ENCODE measurements around the gene NUF2. TPM values are rescaled to one million over a fixed set of nuclear protein-coding genes. Genes with fewer than 3 reads are reported as not detected.
"Not testable (repeated sequence)": the region's sequence is repeated elsewhere in the genome, so short reads cannot be mapped to it uniquely, and the experiment has no call there.

NUF2 gene
- total RNA-seq (2014; rRNA removed; shearing (Covaris generic)): 26.5 and 28.0 TPM in 2 replicates

DNA sequence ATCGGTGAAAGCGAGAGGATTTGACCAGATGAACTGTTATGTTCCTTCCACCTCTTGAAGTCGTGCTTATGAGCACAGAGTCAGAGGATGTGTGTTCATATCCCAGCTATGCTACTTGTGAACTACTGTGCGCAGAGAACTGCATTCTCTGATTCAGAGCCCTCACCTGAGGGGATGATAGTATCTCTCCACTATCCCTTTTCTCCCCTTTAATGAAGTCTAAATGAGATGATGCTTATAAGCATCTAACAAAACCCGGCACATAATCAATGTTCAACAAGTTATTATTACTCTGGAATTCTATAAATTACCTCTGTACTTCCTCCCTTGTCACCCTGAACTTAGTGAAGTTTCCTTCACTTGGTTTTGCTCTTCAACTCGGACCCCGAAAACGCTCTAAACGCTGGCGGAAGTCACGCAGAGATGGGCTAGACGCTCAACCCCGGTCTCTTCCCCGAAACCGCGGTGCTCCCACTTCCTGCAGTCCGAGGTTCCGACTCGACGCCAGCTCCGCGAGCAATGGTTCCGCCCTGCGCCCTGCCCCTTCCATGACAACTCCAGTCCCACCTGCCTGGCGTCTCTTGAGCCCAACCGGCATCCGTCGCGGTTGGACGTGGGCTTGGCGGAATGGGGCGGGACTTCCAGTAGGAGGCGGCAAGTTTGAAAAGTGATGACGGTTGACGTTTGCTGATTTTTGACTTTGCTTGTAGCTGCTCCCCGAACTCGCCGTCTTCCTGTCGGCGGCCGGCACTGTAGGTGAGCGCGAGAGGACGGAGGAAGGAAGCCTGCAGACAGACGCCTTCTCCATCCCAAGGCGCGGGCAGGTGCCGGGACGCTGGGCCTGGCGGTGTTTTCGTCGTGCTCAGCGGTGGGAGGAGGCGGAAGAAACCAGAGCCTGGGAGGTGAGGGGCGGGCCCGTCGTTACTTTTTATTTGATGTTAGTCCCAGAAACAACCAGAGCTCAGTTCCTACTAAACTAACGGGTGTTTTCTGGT, at the start of gene NUF2:
NUF2 (plus strand) TSS at position 644 of the 995 bp plus-strand sequence. CDS start 4,098 bp downstream, outside the sequence.
- in situ Hi-C loops (cut with HindIII; ENCODE audit: low sequenced_read_pairs): no loop called here
- DNase-seq (ENCODE audit: low spot score): peak; percentile 97

DNA sequence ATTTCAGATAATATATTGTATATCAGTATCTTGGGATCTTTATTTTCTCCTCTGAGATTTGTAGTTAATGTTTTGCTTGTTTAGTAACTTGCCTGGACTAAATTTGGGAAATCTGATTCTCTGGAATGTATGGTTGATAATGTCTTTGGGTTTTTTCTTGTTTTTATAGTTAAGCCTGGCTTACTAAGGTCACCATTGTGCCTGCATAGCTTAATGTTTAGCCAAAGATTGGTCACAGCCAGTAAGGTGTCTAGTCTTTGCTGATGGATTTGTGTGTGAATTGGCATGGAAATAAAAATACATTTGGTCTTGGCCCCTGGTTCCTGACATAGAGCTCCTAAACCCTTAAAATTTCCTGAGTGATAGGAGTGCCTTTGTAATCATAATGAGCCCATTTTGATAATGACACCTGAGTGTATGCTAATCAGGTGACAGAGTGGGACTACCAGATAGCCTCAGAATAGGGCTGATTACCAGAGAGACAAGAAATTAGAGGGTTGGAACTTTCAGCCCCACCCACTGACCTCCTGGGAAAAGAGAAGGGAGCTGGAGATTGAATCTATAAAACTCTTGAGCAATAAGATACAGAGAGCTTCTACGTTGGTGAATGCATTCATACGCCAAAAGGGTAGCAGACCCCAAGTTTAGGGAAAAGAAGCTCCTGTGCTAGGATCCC, 47.9 kb upstream of the NUF2 start:
- in situ Hi-C loops (cut with HindIII; ENCODE audit: low sequenced_read_pairs): no loop called here
- DNase-seq (ENCODE audit: low spot score): no peak

DNA sequence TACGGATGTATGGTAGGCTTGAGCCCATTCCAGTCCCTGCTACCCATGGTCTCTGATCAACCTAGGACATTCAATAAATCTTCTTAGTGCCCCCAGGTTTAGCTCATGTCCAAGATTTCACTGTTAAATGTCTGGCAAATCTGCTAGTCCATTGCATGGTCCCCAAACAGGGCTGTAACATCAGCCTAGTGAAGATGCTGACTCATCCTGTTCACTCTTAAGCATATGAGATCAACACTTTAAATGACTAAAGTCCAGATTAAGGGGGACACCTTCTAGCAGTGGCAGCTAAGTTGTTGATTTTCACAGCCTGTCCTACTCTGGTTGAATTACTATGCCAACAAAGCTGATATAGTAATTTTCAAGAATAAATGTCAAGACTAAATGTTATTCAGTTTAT, 46.5 kb upstream of the NUF2 start:
- in situ Hi-C loops (cut with HindIII; ENCODE audit: low sequenced_read_pairs): no loop called here
- DNase-seq (ENCODE audit: low spot score): no peak

DNA sequence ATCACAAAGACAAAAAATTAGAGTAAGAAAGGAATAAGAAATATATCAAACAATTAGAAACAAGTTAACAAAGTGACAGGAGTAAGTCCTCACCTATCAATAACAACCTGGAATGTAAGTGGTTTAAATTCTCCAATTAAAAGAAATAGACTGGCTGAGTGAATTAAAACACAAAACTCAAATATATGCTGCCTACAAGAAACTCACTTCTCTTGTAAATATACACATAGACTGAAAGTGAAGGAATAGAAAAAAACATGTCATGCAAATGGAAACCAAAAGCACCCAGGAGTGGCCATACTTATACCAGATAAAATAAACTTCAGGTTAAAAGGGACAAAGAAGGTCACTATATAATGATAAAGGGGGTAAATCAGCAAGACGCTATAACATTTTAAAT, 43.2 kb upstream of the NUF2 start:
- no peak for DNase-seq (ENCODE audit: low spot score)
- in situ Hi-C loops (cut with HindIII; ENCODE audit: low sequenced_read_pairs): no loop called here

DNA sequence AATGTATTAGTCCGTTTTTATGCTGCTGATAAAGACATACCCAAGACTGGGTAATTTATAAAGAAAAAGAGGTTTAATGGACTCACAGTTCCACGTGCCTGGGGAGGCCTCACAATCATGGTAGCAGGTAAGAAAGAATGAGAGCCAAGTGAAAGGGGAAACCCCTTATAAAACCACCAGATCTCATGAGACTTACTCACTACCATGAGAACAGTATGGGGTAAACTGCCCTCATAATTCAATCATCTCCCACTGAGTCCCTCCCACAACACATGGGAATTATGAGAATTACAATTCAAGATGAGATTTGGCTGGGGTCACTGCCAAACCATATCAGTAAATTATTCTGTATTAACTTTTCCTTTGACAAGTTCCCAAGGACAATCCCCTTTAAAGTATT, 36.9 kb upstream of the NUF2 start:
- in situ Hi-C loops (cut with HindIII; ENCODE audit: low sequenced_read_pairs); DNase-seq (ENCODE audit: low spot score): not testable (repeated sequence)

DNA sequence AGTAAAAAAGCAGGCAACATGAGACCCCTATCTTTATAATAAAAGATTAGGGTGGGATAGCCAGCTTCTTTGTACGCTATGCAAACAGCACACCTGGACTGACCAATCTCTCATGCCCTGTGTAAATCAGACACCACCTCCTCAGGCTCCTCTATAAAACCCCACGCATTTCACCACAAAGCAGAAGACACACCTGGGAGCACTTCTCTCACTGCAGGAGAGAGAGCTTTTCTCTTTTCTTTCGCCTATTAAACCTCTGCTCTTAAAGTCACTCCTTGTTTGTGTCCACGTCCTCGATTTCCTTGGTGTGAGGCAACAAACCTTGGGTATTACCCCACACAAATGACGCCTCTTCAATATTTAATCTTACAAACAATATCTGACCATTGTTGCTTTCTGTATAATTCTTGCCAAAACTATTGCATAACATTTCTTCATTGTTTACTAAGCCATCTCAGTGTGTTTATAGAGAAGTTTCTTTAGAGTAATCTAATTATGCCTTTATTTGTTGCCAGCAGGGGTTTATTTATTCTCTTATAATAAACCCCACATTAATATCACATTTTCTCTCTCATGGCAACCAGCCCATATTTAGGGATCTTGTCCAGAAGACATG, 31.6 kb upstream of the NUF2 start:
- in situ Hi-C loops (cut with HindIII; ENCODE audit: low sequenced_read_pairs): no loop called here
- no peak for DNase-seq (ENCODE audit: low spot score)

DNA sequence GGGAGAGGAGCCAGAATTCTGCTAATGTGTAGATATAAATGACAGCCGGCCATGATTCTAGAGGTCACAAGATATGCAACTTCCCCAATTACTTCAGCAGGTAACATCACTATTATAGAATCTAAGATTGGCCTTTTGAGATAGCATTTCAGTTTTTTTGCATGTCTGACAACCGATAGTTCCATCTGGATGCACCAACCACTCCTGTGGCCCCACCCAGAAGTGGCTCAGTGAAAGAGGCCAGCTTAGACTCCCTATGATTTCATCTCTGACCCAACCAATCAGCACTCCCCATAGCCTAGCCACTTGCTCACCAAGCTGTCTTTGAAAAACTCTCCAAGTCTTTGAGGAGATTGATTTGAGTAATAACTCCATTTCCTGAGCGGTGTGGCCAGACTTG, 30.3 kb upstream of the NUF2 start:
- DNase-seq (ENCODE audit: low spot score): no peak
- in situ Hi-C loops (cut with HindIII; ENCODE audit: low sequenced_read_pairs): no loop called here

DNA sequence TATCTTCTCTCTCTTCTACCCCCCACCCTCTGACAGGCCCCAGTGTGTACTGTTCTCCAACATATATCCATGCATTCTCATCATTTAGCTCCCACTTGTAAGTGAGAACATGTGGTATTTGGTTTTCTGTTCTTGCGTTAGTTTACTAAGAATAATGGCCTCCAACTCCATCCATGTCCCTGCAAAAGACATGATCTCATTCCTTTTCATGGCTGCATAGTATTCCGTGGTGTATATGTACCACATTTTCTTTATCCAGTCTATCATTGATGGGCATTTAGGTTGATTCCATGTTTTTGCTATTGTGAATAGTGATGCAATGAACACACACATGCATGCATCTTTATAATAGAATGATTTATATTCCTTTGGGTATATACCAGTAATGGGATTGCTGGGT, 29.6 kb upstream of the NUF2 start:
- DNase-seq (ENCODE audit: low spot score); in situ Hi-C loops (cut with HindIII; ENCODE audit: low sequenced_read_pairs): not testable (repeated sequence)

DNA sequence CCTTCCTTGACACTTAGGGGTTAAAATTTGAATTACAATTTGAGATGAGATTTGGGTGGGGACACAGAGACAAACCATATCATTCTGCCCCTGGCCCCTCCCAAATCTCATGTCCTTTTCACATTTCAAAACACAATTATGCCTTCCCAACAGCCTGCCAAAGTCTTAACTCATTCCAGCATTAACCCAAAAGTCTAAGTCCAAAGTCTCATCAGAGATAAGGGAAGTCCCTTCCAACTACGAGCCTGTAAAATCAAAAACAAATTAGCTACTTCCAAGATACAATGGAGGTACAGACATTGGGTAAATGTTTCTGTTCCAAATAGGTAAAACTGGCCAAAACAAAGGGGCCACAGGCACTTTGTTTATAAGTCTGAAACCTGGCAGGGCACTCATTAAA, 28.3 kb upstream of the NUF2 start:
- DNase-seq (ENCODE audit: low spot score); in situ Hi-C loops (cut with HindIII; ENCODE audit: low sequenced_read_pairs): not testable (repeated sequence)

DNA sequence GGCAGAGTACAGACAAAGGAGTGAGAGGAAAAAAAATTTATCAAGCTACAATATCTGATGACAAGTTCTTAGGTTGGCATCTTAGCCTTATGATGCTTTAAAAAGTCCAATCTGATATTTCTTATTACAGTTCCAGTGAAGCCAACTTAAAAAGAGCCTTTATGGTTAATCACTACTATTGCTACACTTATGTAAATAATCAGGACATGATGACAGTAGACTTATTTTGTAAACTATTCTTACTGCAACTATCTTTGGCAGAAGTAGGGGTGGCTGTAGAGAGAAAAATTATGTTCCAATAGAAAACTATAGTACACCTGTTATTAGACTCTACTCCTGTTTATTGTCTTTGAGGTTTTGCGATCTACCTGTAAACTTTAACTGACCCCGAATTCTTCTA, 25.8 kb upstream of the NUF2 start:
- in situ Hi-C loops (cut with HindIII; ENCODE audit: low sequenced_read_pairs): no loop called here
- no peak for DNase-seq (ENCODE audit: low spot score)

DNA sequence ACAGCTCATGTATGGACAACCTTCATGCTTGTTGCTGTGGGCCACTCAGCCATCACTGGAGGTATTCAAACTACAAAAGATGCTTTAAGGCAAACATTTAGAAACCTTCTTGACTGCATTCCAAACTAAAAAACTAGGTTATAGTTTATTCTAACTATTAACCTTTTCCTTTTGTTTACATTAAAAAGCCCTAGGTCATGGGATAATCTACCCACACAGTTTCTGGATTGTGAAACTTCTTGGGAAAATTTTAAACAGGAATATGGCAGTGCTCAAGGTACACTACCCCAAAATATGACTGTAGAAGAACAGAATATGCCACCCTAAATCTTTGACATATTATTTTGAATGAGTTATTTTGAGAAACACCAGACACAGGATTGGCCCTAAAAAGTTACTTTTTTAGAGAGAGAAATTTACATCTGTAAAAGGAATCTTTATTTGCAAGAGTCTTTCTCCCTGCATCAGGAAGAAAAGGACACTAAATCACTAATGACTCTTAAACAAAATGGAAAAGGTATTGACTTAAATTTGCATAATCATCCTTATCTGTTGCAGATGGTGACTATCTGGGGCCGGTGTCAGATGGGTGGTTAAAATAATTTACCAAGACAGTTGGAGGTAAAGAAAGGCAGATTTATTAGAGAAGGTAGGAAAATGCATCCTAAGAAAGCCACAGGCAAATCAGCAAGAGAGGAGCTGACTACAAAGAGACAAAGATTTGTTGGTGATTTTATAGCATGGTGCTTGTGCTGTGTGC, 25.1 kb upstream of the NUF2 start:
- no peak for DNase-seq (ENCODE audit: low spot score)
- in situ Hi-C loops (cut with HindIII; ENCODE audit: low sequenced_read_pairs): no loop called here

DNA sequence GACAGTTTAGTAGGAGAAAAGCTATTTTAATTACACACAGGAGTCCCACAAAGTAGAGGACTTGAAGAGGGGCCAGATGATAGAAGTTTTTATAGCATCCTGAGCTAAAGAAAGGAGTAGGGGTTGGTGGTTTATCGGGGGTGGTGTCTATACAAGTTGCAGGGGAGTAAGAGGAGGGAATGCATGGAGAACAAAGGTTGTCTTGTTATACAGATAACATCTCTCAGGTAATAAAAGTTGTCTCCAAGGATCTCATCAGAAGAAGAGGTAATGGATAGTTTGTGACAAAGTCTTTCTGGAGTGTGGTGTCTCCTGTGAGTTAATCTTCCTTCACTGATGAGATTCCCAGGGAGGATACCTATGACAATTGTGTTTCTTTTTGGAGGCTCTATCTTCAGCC, 23.4 kb upstream of the NUF2 start:
- in situ Hi-C loops (cut with HindIII; ENCODE audit: low sequenced_read_pairs): no loop called here
- no peak for DNase-seq (ENCODE audit: low spot score)

DNA sequence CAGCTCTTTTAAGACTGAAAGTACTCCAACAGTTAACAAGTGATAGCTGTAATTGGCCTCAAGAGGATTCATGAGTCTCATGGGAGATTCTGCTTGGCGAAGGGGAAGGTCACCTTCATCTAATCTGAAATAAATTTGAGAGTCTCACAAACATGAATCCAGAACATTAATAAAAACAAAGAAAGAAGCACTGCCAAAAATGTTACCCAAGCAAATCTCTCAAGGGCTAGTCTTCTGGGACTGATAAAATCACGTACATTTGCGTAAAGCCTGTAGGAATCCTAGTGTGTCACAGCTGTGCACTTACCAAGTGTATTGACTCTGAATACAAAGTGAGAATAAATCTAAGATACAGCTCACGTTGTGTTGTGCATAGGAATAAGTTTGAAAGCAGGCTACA, 21.2 kb upstream of the NUF2 start:
- in situ Hi-C loops (cut with HindIII; ENCODE audit: low sequenced_read_pairs): no loop called here
- DNase-seq (ENCODE audit: low spot score): no peak

DNA sequence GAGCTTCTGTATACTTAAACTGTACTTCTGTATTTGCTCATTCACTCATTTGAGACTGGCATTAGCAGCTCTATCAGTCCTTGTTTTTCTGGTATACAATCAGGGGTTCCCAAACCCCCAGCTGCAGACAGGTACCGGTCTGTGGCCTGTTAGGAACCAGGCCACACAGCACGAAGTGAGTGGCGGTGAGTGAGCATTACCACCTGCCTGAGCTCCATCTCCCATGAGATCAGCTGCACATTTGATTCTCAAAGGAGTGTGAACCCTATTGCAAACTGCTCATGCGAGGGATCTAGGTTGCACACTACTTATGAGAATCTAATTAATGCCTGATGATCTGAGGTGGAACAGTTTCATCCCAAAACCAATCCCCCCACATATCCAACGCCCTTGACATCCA, 18.2 kb upstream of the NUF2 start:
- in situ Hi-C loops (cut with HindIII; ENCODE audit: low sequenced_read_pairs): no loop called here
- DNase-seq (ENCODE audit: low spot score): no peak

DNA sequence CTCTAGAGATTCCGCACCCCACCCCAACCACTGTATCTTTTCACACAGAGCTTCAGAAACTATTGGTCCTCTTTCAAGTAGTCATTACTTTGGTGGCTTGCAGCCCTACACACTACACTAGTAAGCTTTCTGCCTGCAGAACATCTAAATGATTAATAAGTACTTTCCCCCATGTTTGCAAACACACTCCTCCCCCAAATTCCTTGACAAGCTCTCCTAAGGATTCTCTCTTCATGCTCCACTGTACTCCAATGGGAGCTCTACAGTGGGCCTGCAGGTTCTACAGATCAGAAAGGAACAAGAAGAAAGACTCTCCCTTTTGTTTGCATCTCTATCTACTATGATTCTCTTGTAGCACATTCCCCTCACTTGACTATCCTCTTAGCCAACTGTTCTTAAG, 16.3 kb upstream of the NUF2 start:
- in situ Hi-C loops (cut with HindIII; ENCODE audit: low sequenced_read_pairs): no loop called here

DNA sequence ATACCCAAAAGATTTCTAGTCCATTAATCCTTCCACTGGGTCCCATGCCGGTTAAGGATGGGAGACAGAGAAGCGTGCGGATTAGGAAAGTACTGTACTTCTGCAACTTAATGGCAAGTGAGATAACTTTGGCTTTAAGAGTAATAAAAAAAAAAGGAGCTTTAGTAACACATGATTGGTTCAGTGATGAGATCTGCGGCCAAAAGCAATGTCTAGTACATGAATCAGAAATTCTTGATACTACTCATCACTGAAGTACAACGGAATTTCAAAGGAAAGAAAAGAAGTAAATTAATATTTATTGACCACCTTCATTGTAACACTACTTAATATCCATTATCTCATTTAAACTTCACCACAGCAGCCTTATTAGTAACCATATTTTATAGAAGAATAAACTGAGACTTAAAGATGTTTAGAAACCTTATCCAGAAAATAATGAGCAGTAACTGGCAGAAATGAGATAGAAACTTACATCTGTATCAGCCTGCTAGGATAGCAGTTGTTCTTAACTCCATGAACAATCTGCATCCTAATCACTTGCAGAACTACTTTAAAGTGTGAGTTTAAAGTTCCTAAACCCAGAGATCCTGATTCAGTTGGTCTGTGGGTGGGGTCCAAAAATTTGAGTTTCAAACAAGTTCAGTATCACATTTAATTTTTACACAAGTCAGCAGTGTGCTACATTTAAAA, 14.1 kb upstream of the NUF2 start:
- in situ Hi-C loops (cut with HindIII; ENCODE audit: low sequenced_read_pairs): no loop called here
- no peak for DNase-seq (ENCODE audit: low spot score)

More for the DNA sequence above, 16.3 kb upstream of the NUF2 start:
- no peak for DNase-seq (ENCODE audit: low spot score)

DNA sequence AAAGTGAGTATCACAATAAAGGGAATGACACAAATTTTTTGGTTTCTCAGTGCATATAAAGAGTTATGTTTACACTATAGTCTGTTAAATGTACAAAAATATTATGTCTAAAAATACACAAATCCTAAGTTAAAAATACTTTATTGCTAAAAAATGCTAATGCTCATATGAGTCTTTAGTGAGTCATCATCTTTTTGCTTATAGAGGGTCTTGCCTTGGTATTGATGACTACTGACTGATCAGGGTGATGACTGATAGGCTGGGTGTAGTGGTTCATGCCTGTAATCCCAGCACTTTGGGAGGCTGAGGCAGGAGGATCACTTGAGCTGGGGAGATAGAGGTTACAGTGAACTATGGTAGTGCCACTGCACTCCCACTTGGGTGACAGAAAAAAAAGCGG, 12.9 kb upstream of the NUF2 start:
- in situ Hi-C loops (cut with HindIII; ENCODE audit: low sequenced_read_pairs): no loop called here
- no peak for DNase-seq (ENCODE audit: low spot score)

DNA sequence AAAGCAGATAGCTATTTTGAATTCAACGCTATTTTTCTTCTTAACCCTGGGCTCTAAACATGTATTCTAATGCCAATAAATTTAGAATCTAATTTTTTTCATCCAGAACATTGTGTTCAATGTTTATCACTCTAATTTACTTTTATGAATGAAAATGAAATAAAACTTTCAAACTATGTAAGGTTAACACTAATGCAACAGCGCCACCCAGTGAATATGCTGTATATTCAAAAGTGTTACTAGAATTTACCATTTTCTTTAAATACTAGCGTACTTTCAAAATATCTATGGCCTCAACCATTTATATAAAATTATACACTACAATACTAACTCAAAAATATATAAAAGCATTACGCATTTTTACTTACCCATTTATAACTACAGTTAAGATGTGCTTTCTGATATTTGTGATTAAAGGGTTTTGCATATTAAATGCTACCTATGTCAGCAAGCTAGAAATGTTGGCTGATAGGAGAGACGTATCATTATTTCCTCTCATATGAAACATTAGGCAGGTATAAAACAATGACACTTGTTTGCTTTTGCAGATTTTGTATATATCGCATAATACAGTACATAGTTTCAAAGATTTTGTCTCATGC, 5.9 kb upstream of the NUF2 start:
- in situ Hi-C loops (cut with HindIII; ENCODE audit: low sequenced_read_pairs): no loop called here
- peak; percentile 32 for DNase-seq (ENCODE audit: low spot score)
